Measurements from ENCODE around the gene ZNF683.
"Not testable (repeated sequence)": the region's sequence is repeated elsewhere in the genome, so short reads cannot be mapped to it uniquely, and the experiment has no call there.

Gene ZNF683

GRCh38 chr1:26340047-26340481 is 32.5 kb downstream of the ZNF683 start:
- no peak overlapping the region for H3K4me3 ChIP-seq (ENCODE audit: low read depth, low read length)
- POLR2A ChIA-PET: no interaction called here
- CTCF ChIA-PET: interaction anchor here (1.5 kb wide), 1 partner anchor 77 kb away, joined by 5 read pairs; no protein-coding TSS in a partner anchor
- no peak for DNase-seq (ENCODE audit: low read depth, low spot score)
- no peak for TF ChIP-seq CTCF (IDR thresholded peaks at IDR 0.05; ENCODE audit: insufficient read depth, low read length, missing control alignments)

GRCh38 chr1:26338670-26339069 is 33.9 kb downstream of the ZNF683 start:
- H3K4me3 ChIP-seq (ENCODE audit: low read depth, low read length): no peak overlapping the region
- ChIA-PET POLR2A (interaction anchor here (0.9 kb wide), 1 partner anchor 9 kb away, joined by 4 read pairs; no protein-coding TSS in a partner anchor), CTCF (interaction anchor here (0.9 to 2.4 kb wide), 5 partner anchors 10 to 25 kb away, joined by 3 to 9 read pairs (median 4); no protein-coding TSS in a partner anchor)
- DNase-seq (ENCODE audit: low read depth, low spot score): no peak
- TF ChIP-seq CTCF (IDR thresholded peaks at IDR 0.05; ENCODE audit: insufficient read depth, low read length, missing control alignments): no peak

- ChIA-PET CTCF (interaction anchor here (1.2 to 2.4 kb wide), 5 partner anchors 11 to 78 kb away, joined by 3 to 9 read pairs (median 4); no protein-coding TSS in a partner anchor), POLR2A (no interaction called here)
- DNase-seq (ENCODE audit: low read depth, low spot score): no peak
- TF ChIP-seq CTCF (IDR thresholded peaks at IDR 0.05; ENCODE audit: insufficient read depth, low read length, missing control alignments): no peak
- no peak overlapping the region for H3K4me3 ChIP-seq (ENCODE audit: low read depth, low read length)
Measured at GRCh38 chr1:26337625-26338024, 34.9 kb downstream of the ZNF683 start.

- ChIA-PET CTCF (interaction anchor here (1.3 to 2.4 kb wide), 3 partner anchors 16 to 78 kb away, joined by 4 to 9 read pairs (median 5); no protein-coding TSS in a partner anchor), POLR2A (no interaction called here)
- DNase-seq (ENCODE audit: low read depth, low spot score): no peak
- TF ChIP-seq CTCF (IDR thresholded peaks at IDR 0.05; ENCODE audit: insufficient read depth, low read length, missing control alignments): no peak
- no peak overlapping the region for H3K4me3 ChIP-seq (ENCODE audit: low read depth, low read length)
Measured at GRCh38 chr1:26337206-26337535, 35.4 kb downstream of the ZNF683 start.

- peak overlapping the region; percentile 60 for H3K4me3 ChIP-seq (ENCODE audit: low read depth, low read length)
- POLR2A ChIA-PET: interaction anchor here (0.6 kb wide), 1 partner anchor 64 kb away, joined by 3 read pairs; no protein-coding TSS in a partner anchor
- no peak for TF ChIP-seq CTCF (IDR thresholded peaks at IDR 0.05; ENCODE audit: insufficient read depth, low read length, missing control alignments)
- CTCF ChIA-PET: interaction anchor here (1.1 to 1.5 kb wide), 4 partner anchors 15 to 79 kb away, joined by 3 to 6 read pairs (median 4); no protein-coding TSS in a partner anchor
- DNase-seq (ENCODE audit: low read depth, low spot score): no peak
Measured at GRCh38 chr1:26336477-26337205, 35.9 kb downstream of the ZNF683 start.

- CTCF ChIA-PET: interaction anchor here (1.0 to 3.0 kb wide), 7 partner anchors 14 to 163 kb away, joined by 3 to 10 read pairs (median 4); no protein-coding TSS in a partner anchor
- DNase-seq (ENCODE audit: low read depth, low spot score): no peak
- peak overlapping the region; percentile 60 for H3K4me3 ChIP-seq (ENCODE audit: low read depth, low read length)
- TF ChIP-seq CTCF (IDR thresholded peaks at IDR 0.05; ENCODE audit: insufficient read depth, low read length, missing control alignments): no peak
- POLR2A ChIA-PET: interaction anchor here (0.6 kb wide), 1 partner anchor 65 kb away, joined by 3 read pairs; no protein-coding TSS in a partner anchor
Measured at GRCh38 chr1:26335774-26336476, 36.6 kb downstream of the ZNF683 start.

- DNase-seq (ENCODE audit: low read depth, low spot score); H3K4me3 ChIP-seq (ENCODE audit: low read depth, low read length); POLR2A ChIA-PET: not testable (repeated sequence)
- CTCF ChIA-PET: interaction anchor here (0.7 to 4.2 kb wide), 5 partner anchors 9 to 58 kb away, joined by 3 to 37 read pairs (median 4); no protein-coding TSS in a partner anchor
Measured at GRCh38 chr1:26333312-26333711, 39.2 kb downstream of the ZNF683 start.

Measured in AG04449 (cell line).